ENCODE measurements around the gene TOR1AIP2.

DNA sequence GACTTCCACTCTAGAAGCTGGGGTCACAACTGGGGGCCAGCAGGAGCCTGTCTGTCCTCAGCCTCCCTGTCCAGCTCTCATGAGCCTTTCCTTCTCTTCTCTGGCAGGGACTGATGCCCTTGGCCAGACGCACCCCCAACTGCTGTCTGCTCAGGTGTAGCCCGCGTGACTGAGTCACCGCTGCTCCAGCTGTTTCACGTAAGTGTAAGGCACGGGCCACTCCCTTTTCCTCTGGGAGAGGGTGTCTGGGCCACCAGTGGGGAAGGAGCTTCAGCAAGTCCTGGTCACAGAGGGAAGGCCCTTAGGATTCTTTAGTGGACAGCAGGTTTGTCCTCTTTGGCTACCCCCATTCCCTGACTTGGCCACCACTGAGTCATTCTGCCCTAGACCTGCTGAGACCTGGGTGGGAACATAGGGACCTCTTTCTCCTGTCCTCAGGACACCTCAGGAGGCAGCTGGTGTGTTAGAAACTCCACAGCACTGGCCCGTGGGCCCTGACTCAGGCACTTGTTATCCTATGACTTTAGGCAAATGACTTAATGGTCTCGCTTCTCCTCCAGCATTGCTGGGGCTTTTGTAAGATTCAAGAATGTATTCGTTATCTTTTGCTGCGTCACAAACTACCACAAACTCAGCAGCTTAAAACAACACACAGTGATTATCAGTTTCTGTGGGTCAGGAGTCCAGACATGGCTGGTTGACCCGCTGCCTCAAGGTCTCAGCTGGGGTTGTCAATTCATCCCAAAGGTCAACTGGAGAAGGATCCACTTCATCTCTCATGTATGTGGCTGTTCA lies 69.7 kb downstream of the TOR1AIP2 start:
- TF ChIP-seq, protein P1, sequence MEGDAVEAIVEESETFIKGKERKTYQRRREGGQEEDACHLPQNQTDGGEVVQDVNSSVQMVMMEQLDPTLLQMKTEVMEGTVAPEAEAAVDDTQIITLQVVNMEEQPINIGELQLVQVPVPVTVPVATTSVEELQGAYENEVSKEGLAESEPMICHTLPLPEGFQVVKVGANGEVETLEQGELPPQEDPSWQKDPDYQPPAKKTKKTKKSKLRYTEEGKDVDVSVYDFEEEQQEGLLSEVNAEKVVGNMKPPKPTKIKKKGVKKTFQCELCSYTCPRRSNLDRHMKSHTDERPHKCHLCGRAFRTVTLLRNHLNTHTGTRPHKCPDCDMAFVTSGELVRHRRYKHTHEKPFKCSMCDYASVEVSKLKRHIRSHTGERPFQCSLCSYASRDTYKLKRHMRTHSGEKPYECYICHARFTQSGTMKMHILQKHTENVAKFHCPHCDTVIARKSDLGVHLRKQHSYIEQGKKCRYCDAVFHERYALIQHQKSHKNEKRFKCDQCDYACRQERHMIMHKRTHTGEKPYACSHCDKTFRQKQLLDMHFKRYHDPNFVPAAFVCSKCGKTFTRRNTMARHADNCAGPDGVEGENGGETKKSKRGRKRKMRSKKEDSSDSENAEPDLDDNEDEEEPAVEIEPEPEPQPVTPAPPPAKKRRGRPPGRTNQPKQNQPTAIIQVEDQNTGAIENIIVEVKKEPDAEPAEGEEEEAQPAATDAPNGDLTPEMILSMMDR (IDR thresholded peaks at IDR 0.05; ENCODE audit: low read depth, low read length) = no peak
- no peak for TF ChIP-seq EZH2phosphoT487 (IDR thresholded peaks at IDR 0.05; ENCODE audit: low read depth)
